Parathyroid adenoma (tissue), 2 donors: ENCODE data around the gene DACH1.

Experiments
- H2AFZ ChIP-seq: fragments of 300-600 bp; sonication (generic); one replicate; pipeline ENCODE4 v1.7.0; 2017; ENCODE audit warnings: antibody characterized with exemption, mild to moderate bottlenecking
- H3K27ac ChIP-seq: fragments of 300-600 bp; sonication (generic); one replicate; pipeline ENCODE4 v1.7.0; 2017
- H3K27me3 ChIP-seq: fragments of 300-600 bp; sonication (generic); one replicate; pipeline ENCODE4 v1.7.0; 2017; ENCODE audit warnings: low read length; ENCODE audit not compliant: control insufficient read depth, insufficient read depth
- H3K36me3 ChIP-seq: fragments of 300-600 bp; sonication (generic); one replicate; pipeline ENCODE4 v1.7.0; 2017; ENCODE audit warnings: low read length; ENCODE audit not compliant: control insufficient read depth, insufficient read depth
- H3K4me1 ChIP-seq: fragments of 300-600 bp; sonication (generic); one replicate; pipeline ENCODE4 v1.7.0; 2017; ENCODE audit warnings: control low read depth
- H3K4me2 ChIP-seq: fragments of 300-600 bp; sonication (generic); one replicate; pipeline ENCODE4 v1.7.0; 2017; ENCODE audit warnings: low read length
- H3K4me3 ChIP-seq: fragments of 300-600 bp; sonication (generic); one replicate; pipeline ENCODE4 v1.7.0; 2017; ENCODE audit warnings: low read depth, low read length
- H3K79me2 ChIP-seq: fragments of 300-600 bp; sonication (generic); one replicate; pipeline ENCODE4 v1.7.0; 2017; ENCODE audit warnings: control low read depth
- H3K9ac ChIP-seq: fragments of 300-600 bp; sonication (generic); one replicate; pipeline ENCODE4 v1.7.0; 2017; ENCODE audit warnings: mild to moderate bottlenecking
- H3K9me3 ChIP-seq: fragments of 300-600 bp; sonication (generic); one replicate; pipeline ENCODE4 v1.7.0; 2017; ENCODE audit warnings: low read length; ENCODE audit not compliant: control insufficient read depth
- TF ChIP-seq, protein P1 (sequence below): fragments of 300-600 bp; sonication (generic); IDR thresholded peaks from one replicate; pipeline ENCODE4 v1.7.0; 2017; ENCODE audit warnings: antibody characterized with exemption, mild to moderate bottlenecking
- donor health status: primary hyperparathyroidism.

DACH1 gene

DNA sequence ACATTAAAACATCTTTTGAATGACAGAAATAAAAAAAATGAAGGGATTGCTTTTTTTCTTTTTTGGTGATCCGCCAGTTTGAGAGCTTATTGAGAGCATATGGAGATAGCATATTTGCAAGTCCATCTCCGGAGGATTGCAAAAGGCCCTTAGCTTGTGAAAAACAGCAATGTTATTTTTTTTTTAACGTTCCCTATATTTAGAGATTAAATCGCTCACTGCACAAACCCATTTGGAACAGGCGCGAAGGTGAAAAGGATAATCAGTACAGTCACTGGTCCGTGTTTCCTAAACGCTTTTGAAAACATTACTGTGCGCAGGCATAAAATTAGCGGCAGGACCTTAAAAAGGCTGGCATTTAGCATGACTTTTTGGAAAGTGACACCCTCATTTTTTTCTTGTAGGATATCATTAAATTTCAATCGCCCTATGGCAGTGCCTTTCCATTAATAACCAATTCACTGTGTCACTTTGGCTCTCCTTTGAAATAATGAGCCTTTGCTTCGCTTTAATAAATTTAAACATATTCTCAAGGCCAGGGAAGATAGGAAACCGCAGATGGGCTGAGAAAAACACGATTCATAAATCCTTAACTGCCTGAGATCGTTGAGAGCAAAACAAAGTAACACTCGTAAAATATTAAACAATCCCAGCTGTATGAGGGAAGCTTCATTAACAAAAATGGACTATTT lies 342.2 kb downstream of the DACH1 start:
- Histone ChIP-seq H3K27me3 (no peaks in the 10 kb centered on the region), H3K4me1 (no peaks in the 10 kb centered on the region), H2AFZ (no peak overlapping the region), H3K4me3 (no peak overlapping the region), H3K4me2 (no peak overlapping the region), H3K9me3 (no peaks in the 10 kb centered on the region), H3K9ac (no peak overlapping the region), H3K36me3 (no peaks in the 10 kb centered on the region), H3K79me2 (no peaks in the 10 kb centered on the region), H3K27ac (no peak overlapping the region)
- TF ChIP-seq, protein P1, sequence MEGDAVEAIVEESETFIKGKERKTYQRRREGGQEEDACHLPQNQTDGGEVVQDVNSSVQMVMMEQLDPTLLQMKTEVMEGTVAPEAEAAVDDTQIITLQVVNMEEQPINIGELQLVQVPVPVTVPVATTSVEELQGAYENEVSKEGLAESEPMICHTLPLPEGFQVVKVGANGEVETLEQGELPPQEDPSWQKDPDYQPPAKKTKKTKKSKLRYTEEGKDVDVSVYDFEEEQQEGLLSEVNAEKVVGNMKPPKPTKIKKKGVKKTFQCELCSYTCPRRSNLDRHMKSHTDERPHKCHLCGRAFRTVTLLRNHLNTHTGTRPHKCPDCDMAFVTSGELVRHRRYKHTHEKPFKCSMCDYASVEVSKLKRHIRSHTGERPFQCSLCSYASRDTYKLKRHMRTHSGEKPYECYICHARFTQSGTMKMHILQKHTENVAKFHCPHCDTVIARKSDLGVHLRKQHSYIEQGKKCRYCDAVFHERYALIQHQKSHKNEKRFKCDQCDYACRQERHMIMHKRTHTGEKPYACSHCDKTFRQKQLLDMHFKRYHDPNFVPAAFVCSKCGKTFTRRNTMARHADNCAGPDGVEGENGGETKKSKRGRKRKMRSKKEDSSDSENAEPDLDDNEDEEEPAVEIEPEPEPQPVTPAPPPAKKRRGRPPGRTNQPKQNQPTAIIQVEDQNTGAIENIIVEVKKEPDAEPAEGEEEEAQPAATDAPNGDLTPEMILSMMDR: no peak

DNA sequence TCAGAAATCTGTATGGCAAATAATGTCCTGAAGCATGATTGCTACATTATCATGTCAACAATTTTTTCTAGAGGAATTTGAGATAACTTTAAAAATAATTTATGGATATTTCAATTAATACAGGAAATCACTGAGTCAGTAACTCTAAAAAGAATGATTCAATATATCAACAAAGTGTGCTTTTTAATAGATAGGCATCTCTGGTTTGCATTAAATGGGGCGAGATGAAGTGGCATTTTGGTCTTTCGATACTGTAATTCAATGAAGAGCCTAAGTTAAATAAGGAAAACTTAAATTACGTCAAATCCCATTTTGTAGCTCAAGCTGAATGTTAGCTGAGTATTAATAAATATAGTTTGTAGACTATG lies 342.8 kb downstream of the DACH1 start:
- Histone ChIP-seq H3K9me3 (no peaks in the 10 kb centered on the region), H3K9ac (no peak overlapping the region), H3K4me1 (no peaks in the 10 kb centered on the region), H2AFZ (no peak overlapping the region), H3K79me2 (no peaks in the 10 kb centered on the region), H3K27me3 (no peaks in the 10 kb centered on the region), H3K4me2 (no peak overlapping the region), H3K4me3 (no peak overlapping the region), H3K36me3 (no peaks in the 10 kb centered on the region), H3K27ac (no peak overlapping the region)
- TF ChIP-seq, protein P1: no peak

DNA sequence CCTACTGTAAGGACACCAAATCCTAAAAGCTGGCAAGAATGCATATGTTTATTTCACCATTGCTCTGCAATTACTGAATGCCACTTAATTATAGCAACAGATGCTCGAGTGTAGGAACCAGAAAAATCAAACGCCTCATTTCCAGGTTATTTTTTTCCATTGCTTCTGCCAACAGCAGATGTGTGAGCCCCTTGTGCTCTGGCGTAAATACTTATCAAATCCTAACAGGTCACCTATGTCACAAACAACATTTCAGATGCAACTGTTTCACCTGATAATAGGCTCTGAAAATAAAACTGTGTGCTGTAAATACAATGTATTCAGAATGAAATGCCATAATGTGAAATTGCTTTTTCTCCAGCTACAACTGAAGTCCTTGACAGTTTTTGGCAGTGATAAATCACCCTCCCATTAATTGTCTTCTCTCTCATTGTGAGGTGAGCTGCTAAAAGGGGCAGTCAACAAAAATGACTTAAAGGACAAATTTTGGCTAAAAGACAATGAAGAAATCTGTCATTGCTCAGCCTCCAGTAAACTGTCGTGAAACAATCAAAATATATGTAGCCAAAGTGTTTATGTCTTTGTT lies 344.0 kb downstream of the DACH1 start:
- Histone ChIP-seq H3K4me3 (no peak overlapping the region), H3K36me3 (no peaks in the 10 kb centered on the region), H3K27me3 (no peaks in the 10 kb centered on the region), H3K9ac (no peak overlapping the region), H2AFZ (no peak overlapping the region), H3K79me2 (no peaks in the 10 kb centered on the region), H3K27ac (no peak overlapping the region), H3K9me3 (no peaks in the 10 kb centered on the region), H3K4me2 (no peak overlapping the region), H3K4me1 (no peaks in the 10 kb centered on the region)
- TF ChIP-seq, protein P1: no peak

DNA sequence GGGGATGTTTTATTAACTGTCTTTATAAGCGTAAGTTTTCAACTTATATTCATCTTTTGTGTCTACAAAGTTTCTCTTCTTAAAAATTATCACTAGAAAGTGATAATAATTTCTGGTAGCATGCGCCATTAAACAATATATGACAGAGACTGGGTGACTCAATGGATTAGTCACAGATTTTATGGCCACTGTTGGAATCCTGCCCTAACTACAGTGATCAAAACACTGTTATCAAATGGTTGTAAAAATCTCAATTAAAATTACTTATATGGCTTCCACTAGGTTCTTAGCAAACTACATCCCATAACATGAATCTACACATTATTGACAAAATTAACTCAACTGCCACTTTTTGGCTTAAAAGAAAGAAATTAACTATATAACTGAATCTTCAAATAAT lies 350.0 kb downstream of the DACH1 start:
- Histone ChIP-seq H3K27me3 (no peaks in the 10 kb centered on the region), H3K4me1 (no peaks in the 10 kb centered on the region), H3K4me2 (no peak overlapping the region), H3K4me3 (no peak overlapping the region), H3K36me3 (no peaks in the 10 kb centered on the region), H3K27ac (no peak overlapping the region), H3K79me2 (no peaks in the 10 kb centered on the region), H2AFZ (no peak overlapping the region), H3K9me3 (no peaks in the 10 kb centered on the region), H3K9ac (no peak overlapping the region)
- TF ChIP-seq, protein P1: no peak

DNA sequence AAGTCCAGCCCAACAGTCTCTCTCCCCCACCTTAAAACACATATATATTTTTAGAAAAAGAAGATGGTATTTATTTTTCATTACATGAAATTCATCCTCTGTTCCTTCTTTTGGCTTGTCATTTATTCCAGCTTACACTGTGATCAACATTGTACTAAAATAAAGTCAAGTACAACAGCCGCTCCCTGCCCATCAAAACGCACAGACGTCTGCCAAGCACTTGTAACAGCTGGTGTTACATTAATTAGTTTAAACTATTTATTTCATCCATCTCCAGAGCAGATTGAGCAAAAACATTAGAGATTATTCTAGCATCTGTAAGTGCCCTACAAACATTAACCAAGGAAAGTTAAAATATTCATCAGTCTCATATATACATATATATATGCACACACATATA lies 350.5 kb downstream of the DACH1 start:
- Histone ChIP-seq H3K27ac (no peak overlapping the region), H3K79me2 (no peaks in the 10 kb centered on the region), H3K4me1 (no peaks in the 10 kb centered on the region), H3K4me3 (no peak overlapping the region), H2AFZ (no peak overlapping the region), H3K36me3 (no peaks in the 10 kb centered on the region), H3K9me3 (no peaks in the 10 kb centered on the region), H3K27me3 (no peaks in the 10 kb centered on the region), H3K9ac (no peak overlapping the region), H3K4me2 (no peak overlapping the region)
- TF ChIP-seq, protein P1: no peak
